Measurements from ENCODE around the gene SMC1B.
"Not testable (repeated sequence)": the region's sequence is repeated elsewhere in the genome, so short reads cannot be mapped to it uniquely, and the experiment has no call there.

SMC1B gene

DNA sequence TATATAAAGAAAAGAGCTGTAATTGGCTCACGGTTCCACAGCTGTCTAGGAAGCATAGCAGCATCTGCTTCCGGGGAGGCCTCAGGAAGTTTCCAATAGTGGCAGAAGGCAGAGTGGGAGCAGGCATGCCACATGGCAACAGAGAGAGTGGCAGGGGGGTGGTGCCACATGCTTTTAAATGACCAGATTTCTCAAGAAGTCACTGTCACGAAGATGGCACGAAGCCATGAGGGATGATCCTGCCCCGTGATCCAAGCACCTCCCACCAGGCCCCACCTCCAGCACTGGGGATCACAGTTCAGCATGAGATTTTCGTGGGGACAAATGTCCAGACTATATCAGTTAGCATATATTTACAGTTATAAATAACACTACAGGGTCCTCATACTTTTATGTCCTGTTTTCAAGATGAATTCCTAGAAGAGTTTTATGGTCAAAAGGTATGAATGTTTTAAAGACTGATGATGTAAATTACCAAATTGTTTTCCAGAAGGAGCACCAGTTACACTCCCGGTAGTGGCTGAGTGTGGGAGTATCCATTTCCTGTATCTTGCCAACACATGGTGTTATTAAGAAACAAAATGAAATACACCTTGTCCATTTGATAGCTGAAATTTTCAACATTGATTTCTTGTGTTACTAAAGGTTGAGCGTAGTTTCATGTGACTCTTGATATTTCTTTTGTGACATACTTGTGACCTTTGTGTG, 84.4 kb downstream of the SMC1B start:
- no peak for DNase-seq
- intact Hi-C loops (cut with DNase I): no loop called here

- intact Hi-C loops (cut with DNase I): not testable (repeated sequence)
Measured at GRCh38 chr22:45328261-45328660, 85.1 kb downstream of the SMC1B start.

DNA sequence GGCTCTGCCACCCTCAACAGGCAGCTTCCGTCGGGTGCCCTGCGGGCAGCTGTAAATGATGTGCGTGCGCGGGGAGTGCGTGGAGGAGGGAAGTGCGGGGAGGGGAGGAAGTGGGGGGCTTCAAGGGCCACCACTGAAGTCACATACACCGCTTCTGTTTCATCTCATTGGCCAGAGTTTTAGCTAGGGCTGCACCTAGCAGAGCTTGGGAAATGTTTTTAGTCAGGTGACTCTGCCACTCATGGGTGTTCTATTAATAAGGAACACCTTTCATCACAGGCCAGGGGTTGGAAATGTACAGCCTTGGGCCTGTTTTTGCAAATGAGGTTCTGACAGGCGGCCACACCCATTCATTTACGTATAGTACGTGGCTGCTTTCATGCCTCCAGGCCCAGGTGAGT, 89.1 kb downstream of the SMC1B start:
- intact Hi-C loops (cut with DNase I): no loop called here
- DNase-seq: peak in 1 of 10 donors; percentile 59

More at GRCh38 chr22:45328261-45328660, 85.1 kb downstream of the SMC1B start:
- not testable (repeated sequence) for DNase-seq

DNA sequence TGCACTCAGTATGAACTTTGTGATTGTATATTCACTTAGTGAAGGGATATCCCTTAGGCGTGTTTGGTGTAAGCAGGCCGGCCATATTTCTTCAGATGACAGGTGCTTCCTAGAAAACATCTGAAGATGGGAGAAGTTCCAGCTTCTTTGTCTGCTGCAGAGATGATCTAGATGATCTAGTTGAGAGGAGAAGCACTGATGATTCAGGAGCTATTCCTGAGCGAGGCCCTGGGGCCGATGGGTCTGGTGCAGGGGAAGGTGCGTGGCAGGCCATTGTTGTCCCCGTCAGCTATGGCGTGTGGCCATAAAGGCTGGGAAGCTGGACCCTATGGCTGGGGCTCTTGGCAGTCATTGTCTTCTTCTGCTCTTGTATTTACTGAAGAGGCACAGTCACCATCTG, 89.7 kb downstream of the SMC1B start:
- intact Hi-C loops (cut with DNase I): no loop called here
- peak in 1 of 10 donors; percentile 45 for DNase-seq

DNA sequence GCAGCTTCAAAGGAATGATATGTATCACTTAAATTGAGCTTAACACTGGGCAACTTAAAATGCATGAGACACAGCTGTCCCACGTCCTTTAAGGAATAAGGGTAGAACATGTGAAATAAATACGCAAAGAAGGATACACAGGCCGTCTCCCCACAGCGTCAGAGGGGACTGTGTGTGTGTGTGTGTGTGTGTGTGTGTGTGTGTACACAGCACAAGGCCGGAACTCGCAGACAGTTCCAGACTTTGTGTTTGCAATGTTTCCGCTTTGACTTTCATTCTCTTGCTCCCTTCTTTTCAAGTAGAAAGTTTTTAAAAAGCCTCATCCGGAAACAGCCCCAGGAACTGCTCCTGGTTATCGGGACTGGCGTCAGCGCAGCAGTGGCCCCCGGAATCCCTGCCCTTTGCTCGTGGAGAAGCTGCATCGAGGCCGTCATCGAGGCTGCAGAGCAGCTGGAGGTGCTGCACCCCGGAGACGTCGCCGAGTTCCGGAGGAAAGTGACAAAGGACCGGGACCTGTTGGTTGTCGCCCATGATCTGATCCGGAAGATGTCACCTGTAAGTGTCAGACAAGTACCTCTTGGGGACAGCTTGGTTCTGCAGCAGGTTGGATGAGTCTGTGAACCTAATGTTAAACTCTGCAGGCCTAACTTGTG, 90.4 kb downstream of the SMC1B start:
- intact Hi-C loops (cut with DNase I): no loop called here
- peak in 2 of 10 donors; percentile 49 to 55 for DNase-seq

DNA sequence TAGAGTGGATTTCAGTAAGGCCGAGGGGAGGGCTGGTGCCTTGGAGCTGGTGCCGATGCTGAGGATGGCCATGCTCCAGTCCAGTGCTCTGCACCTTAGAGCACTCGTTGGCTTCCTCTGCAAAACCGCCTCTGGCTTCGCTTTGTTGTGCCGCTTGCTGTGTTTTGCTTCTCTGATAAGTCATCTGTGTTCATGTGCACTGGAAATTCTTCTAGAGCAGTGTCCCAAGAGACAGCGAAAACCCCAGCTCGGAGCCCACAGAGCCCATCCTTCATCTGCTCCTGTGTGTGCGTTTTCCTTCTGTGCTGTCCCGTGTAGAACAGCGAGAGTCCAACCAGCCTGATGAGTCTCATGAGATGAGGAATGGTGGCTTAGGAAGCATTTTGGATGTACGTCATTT, 91.6 kb downstream of the SMC1B start:
- intact Hi-C loops (cut with DNase I): no loop called here
- DNase-seq: peak in 1 of 10 donors; percentile 66

DNA sequence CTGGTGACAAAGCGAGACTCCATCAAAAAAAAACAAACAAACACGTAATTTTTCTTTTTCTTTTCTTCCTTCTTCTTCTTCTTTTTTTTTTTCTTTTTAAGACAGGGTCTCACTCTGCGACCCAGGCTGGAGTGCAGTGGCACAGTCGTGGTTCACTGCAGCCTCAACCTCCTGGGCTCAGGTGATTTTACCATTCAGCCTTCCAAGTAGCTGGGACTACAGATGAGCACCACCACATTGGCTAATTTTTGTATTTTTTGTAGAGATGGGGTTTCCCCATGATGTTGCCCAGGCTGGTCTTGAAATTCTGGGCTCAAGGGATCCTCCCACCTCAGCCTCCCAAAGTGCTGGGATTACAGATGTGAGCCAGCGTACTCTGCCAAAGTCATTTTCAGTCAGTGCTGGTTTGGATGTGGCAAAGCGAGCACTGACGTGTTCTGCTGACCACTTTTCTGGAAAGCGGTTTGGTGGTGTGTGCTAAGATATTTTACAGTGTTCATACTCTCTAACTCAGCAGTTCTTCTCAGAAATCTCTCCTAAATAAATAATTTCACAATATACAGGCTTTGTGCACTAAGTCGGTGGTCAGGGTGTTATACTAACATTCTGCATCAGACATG, 92.9 kb downstream of the SMC1B start:
- peak in 3 of 10 donors; percentile 16 to 54 (median 29) for DNase-seq
- intact Hi-C loops (cut with DNase I): no loop called here

DNA sequence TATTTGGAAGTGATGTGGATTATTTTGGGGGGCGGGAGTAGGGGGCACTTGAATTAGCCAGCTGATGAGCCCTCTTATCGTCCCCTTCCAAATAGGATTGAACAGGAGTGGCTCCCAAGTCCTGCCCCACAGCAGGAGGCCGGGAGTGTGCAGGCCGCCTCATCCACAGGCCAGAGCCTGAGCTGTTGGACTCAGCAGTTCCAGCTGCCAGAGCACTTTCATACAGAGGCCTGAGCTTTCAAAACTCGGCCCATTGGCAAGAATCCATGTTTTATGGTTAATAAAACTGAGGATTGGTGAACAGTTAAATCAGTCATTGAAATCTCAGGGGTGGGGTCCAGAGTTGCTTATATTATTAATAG, 94.1 kb downstream of the SMC1B start:
- peak in 3 of 10 donors; percentile 44 to 75 (median 60) for DNase-seq
- intact Hi-C loops (cut with DNase I): no loop called here

DNA sequence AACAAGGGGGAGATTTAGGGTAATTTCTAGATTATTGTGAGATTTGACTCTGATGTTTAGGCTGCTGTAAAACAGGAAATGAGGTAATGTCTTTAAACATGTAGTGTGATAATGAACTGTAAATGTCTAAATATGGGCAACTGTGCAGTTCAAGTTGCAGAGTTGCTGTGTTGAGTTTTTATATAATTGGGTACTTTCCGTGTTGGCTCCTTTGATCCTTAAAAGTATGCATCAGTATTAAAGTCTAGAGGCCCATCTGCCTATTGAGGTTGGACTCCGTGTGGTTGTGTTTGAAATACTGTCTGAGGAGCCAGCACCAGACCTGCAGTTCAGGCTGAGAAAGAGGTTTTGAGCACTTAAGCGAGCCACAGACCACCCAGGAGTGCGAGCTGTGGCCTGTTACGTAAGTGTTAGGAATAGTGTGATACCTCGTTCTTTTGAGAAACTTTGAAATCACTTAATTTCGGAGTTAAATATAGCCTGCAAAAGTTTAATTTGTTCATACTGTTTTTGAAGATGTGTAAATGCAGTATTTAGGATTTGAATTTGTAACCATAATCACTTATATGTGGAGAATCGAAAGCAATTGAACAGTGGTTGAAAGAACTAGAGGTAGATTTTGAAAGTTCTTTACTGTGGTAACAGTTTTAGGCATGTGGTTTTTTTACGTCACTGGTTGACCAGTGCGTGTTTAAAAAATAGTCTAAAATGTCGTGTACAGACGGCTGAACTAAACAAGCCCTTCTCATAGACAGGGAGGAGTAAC, 94.7 kb downstream of the SMC1B start:
- peak in 1 of 10 donors; percentile 27 for DNase-seq
- intact Hi-C loops (cut with DNase I): no loop called here

DNA sequence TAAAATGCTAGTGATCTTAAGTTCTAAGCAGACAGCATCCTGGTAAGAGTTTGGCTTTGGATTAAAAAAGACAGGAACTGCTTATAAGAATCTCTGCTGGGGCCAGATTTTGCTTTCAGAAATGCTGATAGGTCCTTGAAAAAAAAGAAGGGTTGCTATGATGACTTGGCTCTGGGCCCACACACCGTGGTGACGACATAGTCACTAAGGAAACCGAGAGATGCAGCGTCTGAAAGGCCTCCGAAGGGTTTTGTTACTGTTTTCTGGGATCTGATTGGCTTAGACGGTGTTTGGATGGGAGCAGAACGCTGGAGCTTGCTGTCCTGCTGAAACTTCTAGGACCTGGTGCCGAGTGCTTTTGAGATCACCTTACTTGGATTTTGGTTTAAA, 95.2 kb downstream of the SMC1B start:
- peak in 9 of 10 donors; percentile 23 to 91 (median 50) for DNase-seq
- intact Hi-C loops (cut with DNase I): no loop called here

GRCh38 chr22:45317551-45318167, 95.7 kb downstream of the SMC1B start:
- peak in 4 of 10 donors; percentile 10 to 85 (median 48) for DNase-seq
- intact Hi-C loops (cut with DNase I): no loop called here

- DNase-seq: peak in 1 of 10 donors; percentile 0
- intact Hi-C loops (cut with DNase I): no loop called here
Measured at GRCh38 chr22:45316796-45317526, 96.4 kb downstream of the SMC1B start.

- no peak for DNase-seq
- intact Hi-C loops (cut with DNase I): no loop called here
Measured at GRCh38 chr22:45314786-45315185, 98.6 kb downstream of the SMC1B start.

GRCh38 chr22:45314054-45314721, 99.2 kb downstream of the SMC1B start:
- intact Hi-C loops (cut with DNase I): no loop called here
- DNase-seq: no peak

DNA sequence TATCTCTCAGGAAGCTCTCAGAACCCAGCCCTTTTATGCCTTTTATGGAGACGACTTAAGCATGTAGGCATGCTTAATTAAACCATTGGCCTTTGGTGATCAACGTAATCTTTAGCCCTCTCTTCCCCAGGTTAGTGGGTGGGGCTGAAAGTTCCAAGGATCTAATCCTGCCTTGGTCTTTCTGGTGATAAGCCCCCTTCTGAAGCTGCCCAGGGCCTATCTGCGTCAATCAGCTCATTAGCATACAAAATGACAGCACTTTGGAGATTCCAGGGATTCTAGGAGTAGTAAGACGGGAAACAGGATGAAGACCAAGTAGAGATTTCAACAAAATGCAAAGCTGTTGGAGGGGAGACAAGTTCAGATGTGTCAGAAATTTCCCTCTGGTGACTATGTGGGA, 100.5 kb downstream of the SMC1B start:
- intact Hi-C loops (cut with DNase I): no loop called here
- no peak for DNase-seq

DNA sequence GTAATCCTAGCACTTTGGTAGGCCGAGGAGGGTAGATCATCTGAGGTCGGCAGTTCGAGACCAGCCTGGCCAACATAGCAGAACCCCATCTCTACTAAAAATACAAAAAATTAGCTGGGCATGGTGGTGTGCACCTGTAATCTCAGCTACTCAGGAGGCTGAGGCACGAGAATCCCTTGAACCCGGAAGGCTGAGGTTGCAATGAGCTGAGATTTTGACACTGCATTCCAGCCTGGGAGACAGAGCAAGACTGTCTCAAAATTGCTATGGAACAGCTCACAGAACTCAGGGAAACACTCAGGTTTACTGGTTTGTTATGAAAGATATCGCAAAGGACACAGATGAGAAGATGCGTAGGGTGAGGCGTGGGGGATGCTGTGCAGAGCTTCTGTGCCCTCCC, 101.0 kb downstream of the SMC1B start:
- intact Hi-C loops (cut with DNase I): no loop called here
- no peak for DNase-seq

- DNase-seq: no peak
- intact Hi-C loops (cut with DNase I): no loop called here
Measured at GRCh38 chr22:45310977-45311531, 102.3 kb downstream of the SMC1B start.

GRCh38 chr22:45310331-45310976, 102.9 kb downstream of the SMC1B start:
- intact Hi-C loops (cut with DNase I): no loop called here

More at GRCh38 chr22:45310331-45310976, 102.9 kb downstream of the SMC1B start:
- peak in 1 of 10 donors; percentile 71 for DNase-seq
